ENCODE data around the gene AGXT2.

GRCh38 chr5:35056686-35057085, 8.9 kb upstream of the AGXT2 start:
- TF ChIP-seq CTCF (IDR thresholded peaks at IDR 0.05 in 2 of 3, conservative IDR thresholded peaks at IDR 0.05 in 1 of 3; ENCODE audit: borderline replicate concordance in 1 of 3, insufficient read depth in 1 of 3, low read depth in 2 of 3, low read length in 2 of 3) (no peak), SRF (IDR thresholded peaks at IDR 0.05; ENCODE audit: low read depth) (no peak), POLR2A (IDR thresholded peaks at IDR 0.05; ENCODE audit: borderline replicate concordance, extremely low read depth, insufficient read depth, insufficient read length) (no peak), MAX (IDR thresholded peaks at IDR 0.05) (no peak), SIN3A (IDR thresholded peaks at IDR 0.05; ENCODE audit: low read depth) (no peak), ATF3 (IDR thresholded peaks at IDR 0.05) (no peak), ELF1 (IDR thresholded peaks at IDR 0.05; ENCODE audit: borderline replicate concordance, low read depth) (no peak), CBX3 (IDR thresholded peaks at IDR 0.05; ENCODE audit: low read depth) (no peak), SP1 (IDR thresholded peaks at IDR 0.05; ENCODE audit: low read depth) (no peak), FOSL1 (IDR thresholded peaks at IDR 0.05; ENCODE audit: low read depth) (no peak), ZNF274 (IDR thresholded peaks at IDR 0.05; ENCODE audit: low read depth, low read length) (no peak)

Measured in HCT116 (cell line).